ENCODE measurements around the gene CTAG1B.
"Not testable (repeated sequence)": the region's sequence is repeated elsewhere in the genome, so short reads cannot be mapped to it uniquely, and the experiment has no call there.

- not testable (repeated sequence) for TF ChIP-seq CTCF (IDR thresholded peaks at IDR 0.05); ZFX (IDR thresholded peaks at IDR 0.05; ENCODE audit: borderline replicate concordance)
Measured at GRCh38 chrX:154628960-154629359, 9.9 kb upstream of the CTAG1B start.

All from 22Rv1 (cell line).